ENCODE results near the gene ADIPOR2. TPM values are rescaled to one million over a fixed set of nuclear protein-coding genes. Genes with fewer than 3 reads are reported as not detected.

The ADIPOR2 gene
- total and polyA plus RNA-seq, 10 of the 15 experiments (the other 5 are each of a cell fraction or from before 2014, with no cell fraction given), result 8.6 to 65.0 (median 38.0) TPM

DNA sequence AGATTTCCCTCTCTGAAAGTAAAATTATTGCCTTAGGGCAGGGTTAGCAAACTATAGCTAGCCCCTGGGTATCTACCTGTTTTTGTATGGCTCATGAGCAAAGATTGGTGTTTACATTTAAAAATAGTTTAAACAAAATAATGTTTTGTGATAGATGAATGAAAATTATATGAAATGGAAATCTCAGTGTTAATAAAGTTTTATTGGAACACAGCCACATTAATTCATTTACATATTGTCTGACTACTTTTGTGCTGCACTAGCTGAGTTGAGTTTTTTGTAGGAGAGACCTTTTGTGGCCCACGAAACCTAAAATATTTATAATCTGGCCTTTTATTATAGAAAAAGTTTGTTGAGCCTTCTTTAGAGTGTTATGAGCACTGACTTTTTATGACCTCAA is 48.5 kb downstream of the ADIPOR2 start:
- DNase-seq (ENCODE audit: low read depth, low spot score) (no peak), ATAC-seq (no peak), FAIRE-seq (no peak)
- H3K4me1 ChIP-seq (ENCODE audit: control insufficient read depth, insufficient read depth, low read length), result peaks cover 14% of the 10 kb centered on the region
- ChIA-PET SMC1A (ENCODE audit: uncharacterized antibody, unreplicated experiment) (interaction anchor here (1.2 to 1.3 kb wide), 2 partner anchors 9 to 19 kb away, joined by 3 read pairs; no protein-coding TSS in a partner anchor), POLR2A (interaction anchor here (1.3 kb wide), 1 partner anchor 52 kb away, joined by 3 read pairs; no protein-coding TSS in a partner anchor), RAD21 (ENCODE audit: unreplicated experiment) (no interaction called here), CTCF (interaction anchor here (1.4 kb wide), 1 partner anchor 200 kb away, joined by 3 read pairs; no protein-coding TSS in a partner anchor)
- peaks cover 52% of the 10 kb centered on the region for H3K79me2 ChIP-seq (ENCODE audit: control insufficient read depth, insufficient read depth, low read length)
- in situ Hi-C loops (cut with MboI) (no loop called here), intact Hi-C loops (cut with micrococcal nuclease; ENCODE audit: unreplicated experiment) (no loop called here)
- WGBS (ENCODE audit: insufficient coverage, insufficient replicate concordance, low lambda C conversion rate, missing lambda C conversion rate), result 87% methylated on average over 1 of the region's 1 CpG
- no peaks in the 10 kb centered on the region for H4K20me1 ChIP-seq (ENCODE audit: control insufficient read depth, insufficient read depth)
- 0 out of 3 replicates have a peak, but pooled peaks cover 2% of the 10 kb centered on the region for H3K9me3 ChIP-seq (replicated peaks; ENCODE audit: control insufficient read depth, insufficient read depth, low read length)
- H3K27me3 ChIP-seq (replicated peaks in 1 of 2; ENCODE audit: control insufficient read depth in 2 of 2, insufficient read depth in 2 of 2, low read length in 1 of 2), result no peaks in the 10 kb centered on the region
- no TSS peak for BruUV-seq (replicated peaks)
- H3K36me3 ChIP-seq (ENCODE audit: control insufficient read depth in 2 of 2, insufficient read depth in 2 of 2, low read length in 1 of 2), result no peaks in the 10 kb centered on the region
- no peak overlapping the region for H3K9ac ChIP-seq (ENCODE audit: control insufficient read depth, insufficient read depth, low read length)
- no peak overlapping the region for H3K4me3 ChIP-seq
- no peak overlapping the region for H3K27ac ChIP-seq (ENCODE audit: control insufficient read depth, insufficient read depth)
- no peak overlapping the region for H3K4me2 ChIP-seq (ENCODE audit: control insufficient read depth, insufficient read depth)
- no peak overlapping the region for H2AFZ ChIP-seq (ENCODE audit: control insufficient read depth, low read depth, low read length)
- TF ChIP-seq, protein P1, sequence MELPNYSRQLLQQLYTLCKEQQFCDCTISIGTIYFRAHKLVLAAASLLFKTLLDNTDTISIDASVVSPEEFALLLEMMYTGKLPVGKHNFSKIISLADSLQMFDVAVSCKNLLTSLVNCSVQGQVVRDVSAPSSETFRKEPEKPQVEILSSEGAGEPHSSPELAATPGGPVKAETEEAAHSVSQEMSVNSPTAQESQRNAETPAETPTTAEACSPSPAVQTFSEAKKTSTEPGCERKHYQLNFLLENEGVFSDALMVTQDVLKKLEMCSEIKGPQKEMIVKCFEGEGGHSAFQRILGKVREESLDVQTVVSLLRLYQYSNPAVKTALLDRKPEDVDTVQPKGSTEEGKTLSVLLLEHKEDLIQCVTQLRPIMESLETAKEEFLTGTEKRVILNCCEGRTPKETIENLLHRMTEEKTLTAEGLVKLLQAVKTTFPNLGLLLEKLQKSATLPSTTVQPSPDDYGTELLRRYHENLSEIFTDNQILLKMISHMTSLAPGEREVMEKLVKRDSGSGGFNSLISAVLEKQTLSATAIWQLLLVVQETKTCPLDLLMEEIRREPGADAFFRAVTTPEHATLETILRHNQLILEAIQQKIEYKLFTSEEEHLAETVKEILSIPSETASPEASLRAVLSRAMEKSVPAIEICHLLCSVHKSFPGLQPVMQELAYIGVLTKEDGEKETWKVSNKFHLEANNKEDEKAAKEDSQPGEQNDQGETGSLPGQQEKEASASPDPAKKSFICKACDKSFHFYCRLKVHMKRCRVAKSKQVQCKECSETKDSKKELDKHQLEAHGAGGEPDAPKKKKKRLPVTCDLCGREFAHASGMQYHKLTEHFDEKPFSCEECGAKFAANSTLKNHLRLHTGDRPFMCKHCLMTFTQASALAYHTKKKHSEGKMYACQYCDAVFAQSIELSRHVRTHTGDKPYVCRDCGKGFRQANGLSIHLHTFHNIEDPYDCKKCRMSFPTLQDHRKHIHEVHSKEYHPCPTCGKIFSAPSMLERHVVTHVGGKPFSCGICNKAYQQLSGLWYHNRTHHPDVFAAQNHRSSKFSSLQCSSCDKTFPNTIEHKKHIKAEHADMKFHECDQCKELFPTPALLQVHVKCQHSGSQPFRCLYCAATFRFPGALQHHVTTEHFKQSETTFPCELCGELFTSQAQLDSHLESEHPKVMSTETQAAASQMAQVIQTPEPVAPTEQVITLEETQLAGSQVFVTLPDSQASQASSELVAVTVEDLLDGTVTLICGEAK (IDR thresholded peaks at IDR 0.05; ENCODE audit: borderline replicate concordance), result peak; percentile 82
- TF ChIP-seq HDAC6 (IDR thresholded peaks at IDR 0.05; ENCODE audit: unreplicated experiment), result no peak
- TF ChIP-seq, protein P2, sequence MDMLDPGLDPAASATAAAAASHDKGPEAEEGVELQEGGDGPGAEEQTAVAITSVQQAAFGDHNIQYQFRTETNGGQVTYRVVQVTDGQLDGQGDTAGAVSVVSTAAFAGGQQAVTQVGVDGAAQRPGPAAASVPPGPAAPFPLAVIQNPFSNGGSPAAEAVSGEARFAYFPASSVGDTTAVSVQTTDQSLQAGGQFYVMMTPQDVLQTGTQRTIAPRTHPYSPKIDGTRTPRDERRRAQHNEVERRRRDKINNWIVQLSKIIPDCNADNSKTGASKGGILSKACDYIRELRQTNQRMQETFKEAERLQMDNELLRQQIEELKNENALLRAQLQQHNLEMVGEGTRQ (IDR thresholded peaks at IDR 0.05; ENCODE audit: borderline replicate concordance, low read depth, low read length), result no peak

Data from GM12878 (cell line).